IMR-90 (cell line): ENCODE results near the gene CCSER1. TPM values are rescaled to one million over a fixed set of nuclear protein-coding genes. Genes with fewer than 3 reads are reported as not detected.

ENCODE experiments used
- ATAC-seq: fragments of 200-7000 bp; cut with Tn5 transposase; 2 replicates; pipeline ENCODE4 v1.9.1; 2020; ENCODE audit warnings: low read depth, mild to moderate bottlenecking, moderate library complexity
- BruUV-seq: library from RNA; stranded (reverse); fragments of 400-500 nt; replicated peaks from 2 replicates; lab custom pipeline; 2021; lab: Mats Ljungman, UMichigan
- CTCF ChIA-PET: fragments of 300-600 bp; formaldehyde crosslinking; extraction: SDS; loops from one replicate; lab custom pipeline; 2021; ENCODE audit warnings: antibody characterized with exemption; lab: Yijun Ruan, JAX
- POLR2A ChIA-PET: fragments of 300-600 bp; sonication (Branson Sonifier 250); formaldehyde crosslinking; loops from one replicate; lab custom pipeline; 2022; ENCODE audit warnings: antibody characterized with exemption; ENCODE audit not compliant: unreplicated experiment; lab: Charles Lee
- DNase-seq: peaks from one replicate; pipeline ENCODE4 v3.0.0; 2013
- H2AFZ ChIP-seq: replicated peaks from 2 replicates; pipeline ENCODE3; 2013; ENCODE audit warnings: low read length, mild to moderate bottlenecking; ENCODE audit not compliant: poor library complexity
- H2AK5ac ChIP-seq: 2 replicates; pipeline ENCODE4 v1.6.1; 2013; ENCODE audit warnings: low read depth, low read length, inconsistent platforms
- H2AK9ac ChIP-seq: replicated peaks from 2 replicates; pipeline ENCODE3; 2013; ENCODE audit warnings: mild to moderate bottlenecking, low read depth, low read length, moderate library complexity; ENCODE audit not compliant: poor library complexity
- H2BK120ac ChIP-seq: 2 replicates; pipeline ENCODE4 v1.6.1; 2013; ENCODE audit warnings: low read depth, low read length, inconsistent platforms
- H2BK15ac ChIP-seq: 3 replicates; pipeline ENCODE4 v1.6.1; 2013; ENCODE audit warnings: low read depth, low read length, inconsistent platforms
- H2BK20ac ChIP-seq: 2 replicates; pipeline ENCODE4 v1.6.1; 2013; ENCODE audit warnings: low read depth, mild to moderate bottlenecking, inconsistent platforms, low read length, moderate library complexity
- H2BK5ac ChIP-seq: 2 replicates; pipeline ENCODE4 v1.6.1; 2013; ENCODE audit warnings: mild to moderate bottlenecking, low read depth, low read length, inconsistent platforms; ENCODE audit not compliant: poor library complexity, severe bottlenecking
- H3K14ac ChIP-seq: replicated peaks from 2 replicates; pipeline ENCODE4 v1.6.1; 2013; ENCODE audit warnings: low read depth, low read length, inconsistent platforms
- H3K18ac ChIP-seq: 2 replicates; pipeline ENCODE4 v1.6.1; 2013; ENCODE audit warnings: low read depth, low read length, control low read depth
- H3K23ac ChIP-seq: 2 replicates; pipeline ENCODE4 v1.6.1; 2013; ENCODE audit warnings: low read depth, low read length, inconsistent platforms
- H3K27ac ChIP-seq: 2 replicates; pipeline ENCODE4 v1.5.1; 2013; ENCODE audit warnings: mild to moderate bottlenecking, control low read depth, low read length; ENCODE audit not compliant: insufficient read depth
- H3K27me3 ChIP-seq: 2 replicates; pipeline ENCODE4 v1.6.1; 2013; ENCODE audit warnings: low read length; ENCODE audit not compliant: control insufficient read depth, insufficient read depth
- H3K36me3 ChIP-seq: 2 replicates; pipeline ENCODE4 v1.6.1; 2013; ENCODE audit warnings: low read length, mixed read lengths; ENCODE audit not compliant: control insufficient read depth, insufficient read depth
- H3K4ac ChIP-seq: 2 replicates; pipeline ENCODE4 v1.6.1; 2013; ENCODE audit warnings: low read depth, low read length, inconsistent platforms
- H3K4me1 ChIP-seq: 2 replicates; pipeline ENCODE4 v1.6.1; 2013; ENCODE audit warnings: low read length, mixed read lengths; ENCODE audit not compliant: control insufficient read depth, insufficient read depth
- H3K4me2 ChIP-seq: 2 replicates; pipeline ENCODE4 v1.6.1; 2013; ENCODE audit warnings: low read depth, mild to moderate bottlenecking, control low read depth, low read length, moderate library complexity
- H3K4me3 ChIP-seq: 2 replicates; pipeline ENCODE4 v1.5.1; 2013; ENCODE audit warnings: low read depth, mild to moderate bottlenecking, control low read depth, low read length, moderate library complexity; ENCODE audit not compliant: insufficient read depth
- H3K56ac ChIP-seq: 2 replicates; pipeline ENCODE4 v1.6.1; 2013; ENCODE audit warnings: low read length, inconsistent platforms; ENCODE audit not compliant: insufficient read depth; ENCODE audit errors: extremely low read depth
- H3K79me1 ChIP-seq, 2 experiments: 2 replicates each; pipeline ENCODE4 v1.6.1; 2013; ENCODE audit warnings: low read length in 2 of 2, inconsistent platforms in 1 of 2, low read depth in 1 of 2
- H3K9ac ChIP-seq: 2 replicates; pipeline ENCODE4 v1.6.1; 2013; ENCODE audit warnings: low read depth, low read length, control low read depth
- H3K9me1 ChIP-seq: 2 replicates; pipeline ENCODE4 v1.6.1; 2013; ENCODE audit warnings: low read length, inconsistent platforms; ENCODE audit not compliant: insufficient read depth
- H3K9me3 ChIP-seq: 2 replicates; pipeline ENCODE4 v1.6.1; 2013; ENCODE audit warnings: low read length; ENCODE audit not compliant: control insufficient read depth, insufficient read depth
- H4K20me1 ChIP-seq: 2 replicates; pipeline ENCODE4 v1.6.1; 2013; ENCODE audit warnings: low read length, inconsistent platforms; ENCODE audit not compliant: insufficient read depth
- H4K5ac ChIP-seq: 2 replicates; pipeline ENCODE4 v1.6.1; 2013; ENCODE audit warnings: mild to moderate bottlenecking, low read depth, low read length, control low read depth
- H4K8ac ChIP-seq, 2 experiments: 2 replicates each; pipeline ENCODE4 v1.6.1; 2013; ENCODE audit warnings: low read depth in 2 of 2, low read length in 2 of 2, control low read depth in 1 of 2, inconsistent platforms in 1 of 2
- H4K91ac ChIP-seq: 2 replicates; pipeline ENCODE4 v1.6.1; 2013; ENCODE audit warnings: low read depth, low read length, inconsistent platforms; ENCODE audit not compliant: insufficient read depth
- CHD1 ChIP-seq: IDR thresholded peaks from 2 replicates; pipeline ENCODE4 v1.6.1; 2012; ENCODE audit warnings: low read depth, low read length, improper control_type of control experiment
- FOS ChIP-seq: fragments of 150-350 bp; IDR thresholded peaks from 2 replicates; pipeline ENCODE4 v1.6.1; 2016; ENCODE audit warnings: low read depth, low read length
- MAFK ChIP-seq: IDR thresholded peaks from 2 replicates; pipeline ENCODE4 v1.6.1; 2012; ENCODE audit warnings: low read depth, low read length, improper control_type of control experiment
- NFE2L2 ChIP-seq: fragments of 150-350 bp; IDR thresholded peaks from 2 replicates; pipeline ENCODE4 v1.6.1; 2016; ENCODE audit warnings: low read depth, mild to moderate bottlenecking, low read length
- RCOR1 ChIP-seq: IDR thresholded peaks from 2 replicates; pipeline ENCODE4 v1.6.1; 2012; ENCODE audit warnings: mild to moderate bottlenecking, low read length, improper control_type of control experiment; ENCODE audit not compliant: insufficient replicate concordance
- SMC3 ChIP-seq: fragments of 150-350 bp; IDR thresholded peaks from 2 replicates; pipeline ENCODE4 v1.6.1; 2016; ENCODE audit warnings: low read depth, mild to moderate bottlenecking, antibody characterized with exemption, low read length, moderate library complexity
- whole genome bisulfite sequencing, 2 experiments: methylation state at CpG; one replicate each; pipeline versions ENCODE4 v1.1.5 to v1.1.7; 2013; ENCODE audit warnings: missing lambda C conversion rate in 2 of 2; ENCODE audit not compliant: insufficient read length in 1 of 2; ENCODE audit errors: extremely low coverage in 2 of 2; 5-methylcytosine and 5-hydroxymethylcytosine counted together
- dilution Hi-C: fragments of 300-500 bp; cut with HindIII; formaldehyde crosslinking; loops from one replicate; pipeline ENCODE4 v1.14.3; 2018; ENCODE audit warnings: low sequenced_read_pairs; ENCODE audit not compliant: unreplicated experiment
- in situ Hi-C: fragments of 300-500 bp; cut with MboI; formaldehyde crosslinking; loops from 3 replicates; pipeline ENCODE4 v1.14.3; 2019; ENCODE audit warnings: low sequenced_read_pairs, inconsistent platforms, mixed read lengths
- intact Hi-C: fragments of 100-400 bp; cut with micrococcal nuclease; formaldehyde crosslinking; loops from 2 replicates; pipeline ENCODE4 v1.10.0; 2022
- polyA plus RNA-seq, 3 experiments: library from polyadenylated mRNA; depleted of rRNA; stranded (reverse); fragments of >200 nt; gene quantifications; 2 replicates each; pipeline ENCODE4 v1.2.3, GENCODE V29; 2012; ENCODE audit warnings: low replicate concordance in 1 of 3
- total RNA-seq: library from RNA; depleted of rRNA; stranded (reverse); fragments of >200 nt; gene quantifications from 2 replicates; pipeline ENCODE4 v1.2.3, GENCODE V29; 2012
- TF ChIP-seq, protein P1 (sequence below): fragments of 150-350 bp; IDR thresholded peaks from 2 replicates; pipeline ENCODE4 v1.6.1; 2016; ENCODE audit warnings: low read depth, mild to moderate bottlenecking, low read length, moderate library complexity, borderline replicate concordance
- TF ChIP-seq, protein P2 (sequence below): conservative IDR thresholded peaks from 2 replicates; pipeline ENCODE4 v1.5.1; 2012; ENCODE audit warnings: mild to moderate bottlenecking, low read depth, low read length, improper control_type of control experiment

Gene CCSER1
- total and polyA plus RNA-seq, 2 of the 4 experiments (the other 2 are of a cell fraction), result not detected

DNA sequence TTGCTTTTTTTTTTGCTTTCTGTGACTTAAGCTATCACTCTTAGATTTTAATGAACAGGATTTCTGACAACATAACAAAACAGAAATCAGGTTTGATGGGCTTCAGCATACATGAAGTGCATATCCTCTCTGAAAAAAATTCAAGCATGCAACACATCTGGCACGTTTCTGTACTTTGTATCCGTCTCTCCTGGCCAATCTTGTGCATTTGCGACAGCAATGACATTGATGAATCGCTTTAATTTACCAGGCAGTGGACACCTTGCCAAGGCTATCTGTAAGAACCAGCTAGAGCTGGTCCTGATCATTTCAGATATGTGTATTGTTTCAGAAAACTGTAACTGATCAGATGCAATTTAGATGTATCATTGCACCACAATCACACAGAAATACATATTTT is 93.3 kb downstream of the CCSER1 start:
- Histone ChIP-seq H4K20me1 (no peaks in the 10 kb centered on the region), H3K36me3 (no peaks in the 10 kb centered on the region), H2BK15ac (no peak overlapping the region), H4K8ac (no peak overlapping the region), H2BK5ac (no peak overlapping the region), H3K9me3 (no peaks in the 10 kb centered on the region), H2BK20ac (no peak overlapping the region), H2AK9ac (no peak overlapping the region), H2BK120ac (no peak overlapping the region), H3K23ac (no peak overlapping the region), H3K18ac (no peak overlapping the region), H3K4ac (no peak overlapping the region), H3K4me3 (no peak overlapping the region), H4K91ac (no peak overlapping the region), H3K56ac (no peak overlapping the region), H3K14ac (no peak overlapping the region), H2AK5ac (no peak overlapping the region), H3K9ac (no peak overlapping the region), H3K27me3 (no peaks in the 10 kb centered on the region), H2AFZ (no peak overlapping the region), H3K79me1 (no peaks in the 10 kb centered on the region), H3K27ac (no peak overlapping the region), H3K4me1 (no peaks in the 10 kb centered on the region), H3K9me1 (no peaks in the 10 kb centered on the region), H3K4me2 (no peak overlapping the region), H4K5ac (no peak overlapping the region)
- CTCF ChIA-PET, result no interaction called here
- in situ Hi-C loops, result no loop called here
- POLR2A ChIA-PET, result no interaction called here
- no peak for ATAC-seq
- DNase-seq, result no peak
- intact Hi-C loops, result no loop called here
- BruUV-seq, result no TSS peak
- WGBS, 2 experiments, result 10% methylated on average over 2 of the region's 4 CpGs; no CpG with 5 or more reads in 1 of the 2 experiments
- no peak for TF ChIP-seq SMC3
- TF ChIP-seq FOS, result no peak
- TF ChIP-seq, protein P1, sequence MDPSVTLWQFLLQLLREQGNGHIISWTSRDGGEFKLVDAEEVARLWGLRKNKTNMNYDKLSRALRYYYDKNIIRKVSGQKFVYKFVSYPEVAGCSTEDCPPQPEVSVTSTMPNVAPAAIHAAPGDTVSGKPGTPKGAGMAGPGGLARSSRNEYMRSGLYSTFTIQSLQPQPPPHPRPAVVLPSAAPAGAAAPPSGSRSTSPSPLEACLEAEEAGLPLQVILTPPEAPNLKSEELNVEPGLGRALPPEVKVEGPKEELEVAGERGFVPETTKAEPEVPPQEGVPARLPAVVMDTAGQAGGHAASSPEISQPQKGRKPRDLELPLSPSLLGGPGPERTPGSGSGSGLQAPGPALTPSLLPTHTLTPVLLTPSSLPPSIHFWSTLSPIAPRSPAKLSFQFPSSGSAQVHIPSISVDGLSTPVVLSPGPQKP, result no peak
- no peak for TF ChIP-seq RCOR1
- no peak for TF ChIP-seq NFE2L2
- TF ChIP-seq, protein P2, sequence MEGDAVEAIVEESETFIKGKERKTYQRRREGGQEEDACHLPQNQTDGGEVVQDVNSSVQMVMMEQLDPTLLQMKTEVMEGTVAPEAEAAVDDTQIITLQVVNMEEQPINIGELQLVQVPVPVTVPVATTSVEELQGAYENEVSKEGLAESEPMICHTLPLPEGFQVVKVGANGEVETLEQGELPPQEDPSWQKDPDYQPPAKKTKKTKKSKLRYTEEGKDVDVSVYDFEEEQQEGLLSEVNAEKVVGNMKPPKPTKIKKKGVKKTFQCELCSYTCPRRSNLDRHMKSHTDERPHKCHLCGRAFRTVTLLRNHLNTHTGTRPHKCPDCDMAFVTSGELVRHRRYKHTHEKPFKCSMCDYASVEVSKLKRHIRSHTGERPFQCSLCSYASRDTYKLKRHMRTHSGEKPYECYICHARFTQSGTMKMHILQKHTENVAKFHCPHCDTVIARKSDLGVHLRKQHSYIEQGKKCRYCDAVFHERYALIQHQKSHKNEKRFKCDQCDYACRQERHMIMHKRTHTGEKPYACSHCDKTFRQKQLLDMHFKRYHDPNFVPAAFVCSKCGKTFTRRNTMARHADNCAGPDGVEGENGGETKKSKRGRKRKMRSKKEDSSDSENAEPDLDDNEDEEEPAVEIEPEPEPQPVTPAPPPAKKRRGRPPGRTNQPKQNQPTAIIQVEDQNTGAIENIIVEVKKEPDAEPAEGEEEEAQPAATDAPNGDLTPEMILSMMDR, result no peak
- no peak for TF ChIP-seq CHD1
- TF ChIP-seq MAFK, result no peak
- dilution Hi-C loops, result no loop called here
